Adrenal gland (tissue), 5 donors: ENCODE measurements around the gene TMPRSS5.

Experiments used
- POLR2A ChIP-seq, 2 donors: fragments of 450-650 bp; IDR thresholded peaks; one replicate each; pipeline ENCODE4 v1.6.1; 2017; ENCODE audit warnings: antibody characterized with exemption in 2 of 2, mild to moderate bottlenecking in 2 of 2, moderate library complexity in 1 of 2
- TF ChIP-seq, protein P1 (sequence below), 6 experiments: fragments of 450-650 bp in 4 of 6; fragments of 200-600 bp in 2 of 6; sonication (generic) in 1 of 6; IDR thresholded peaks; 1 replicate in 5 of 6; 2 replicates in 1 of 6; pipeline versions ENCODE4 v1.5.1 to v1.8.0; 2016 to 2021; ENCODE audit warnings: antibody characterized with exemption in 6 of 6, mild to moderate bottlenecking in 2 of 6, moderate library complexity in 1 of 6
- donor health status: DM: no; HTN: no; CAD: no.

DNA sequence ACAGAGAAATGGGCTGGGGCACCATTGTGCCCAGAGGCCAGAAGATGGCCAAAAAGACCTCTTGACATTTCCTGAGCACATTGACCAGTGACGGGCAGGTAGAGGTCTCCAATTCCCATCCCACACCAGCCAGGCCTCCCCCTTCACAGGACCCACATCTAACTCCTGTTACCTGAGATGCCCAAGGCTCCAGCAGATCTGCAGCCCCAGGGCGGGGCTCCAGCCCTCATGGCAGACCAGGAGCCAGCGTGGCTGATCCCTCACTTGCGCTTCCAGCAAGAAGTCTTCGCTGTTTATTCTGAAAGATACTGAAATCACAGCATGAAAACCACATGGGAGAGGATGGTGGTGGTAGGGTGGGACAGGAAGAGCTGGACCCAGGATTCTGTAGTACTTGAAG is 9.0 kb downstream of the TMPRSS5 start:
- no peak for TF ChIP-seq POLR2A (IDR thresholded peaks at IDR 0.05)
- TF ChIP-seq, protein P1, sequence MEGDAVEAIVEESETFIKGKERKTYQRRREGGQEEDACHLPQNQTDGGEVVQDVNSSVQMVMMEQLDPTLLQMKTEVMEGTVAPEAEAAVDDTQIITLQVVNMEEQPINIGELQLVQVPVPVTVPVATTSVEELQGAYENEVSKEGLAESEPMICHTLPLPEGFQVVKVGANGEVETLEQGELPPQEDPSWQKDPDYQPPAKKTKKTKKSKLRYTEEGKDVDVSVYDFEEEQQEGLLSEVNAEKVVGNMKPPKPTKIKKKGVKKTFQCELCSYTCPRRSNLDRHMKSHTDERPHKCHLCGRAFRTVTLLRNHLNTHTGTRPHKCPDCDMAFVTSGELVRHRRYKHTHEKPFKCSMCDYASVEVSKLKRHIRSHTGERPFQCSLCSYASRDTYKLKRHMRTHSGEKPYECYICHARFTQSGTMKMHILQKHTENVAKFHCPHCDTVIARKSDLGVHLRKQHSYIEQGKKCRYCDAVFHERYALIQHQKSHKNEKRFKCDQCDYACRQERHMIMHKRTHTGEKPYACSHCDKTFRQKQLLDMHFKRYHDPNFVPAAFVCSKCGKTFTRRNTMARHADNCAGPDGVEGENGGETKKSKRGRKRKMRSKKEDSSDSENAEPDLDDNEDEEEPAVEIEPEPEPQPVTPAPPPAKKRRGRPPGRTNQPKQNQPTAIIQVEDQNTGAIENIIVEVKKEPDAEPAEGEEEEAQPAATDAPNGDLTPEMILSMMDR (IDR thresholded peaks at IDR 0.05): no peak
